Kidney (tissue), 14 donors: Measurements from ENCODE around the gene PPFIA1. TPM values are rescaled to one million over a fixed set of nuclear protein-coding genes. Genes with fewer than 3 reads are reported as not detected.
"Not testable (repeated sequence)": the region's sequence is repeated elsewhere in the genome, so short reads cannot be mapped to it uniquely, and the experiment has no call there.

Experiments used
- DNase-seq, 5 donors: peaks; one replicate each; pipeline ENCODE4 v3.0.0-alpha.2; 2013 to 2020
- FAIRE-seq: peaks from 2 replicates; lab custom pipeline; 2012; peaks lifted over from hg19 to GRCh38; lab: Jason Lieb, UNC
- H3K27ac ChIP-seq, 2 donors: one replicate each; pipeline ENCODE4 v1.7.0; 2013; ENCODE audit warnings: low read depth in 2 of 2, low read length in 2 of 2, inconsistent platforms in 1 of 2
- H3K27me3 ChIP-seq: one replicate; pipeline ENCODE4 v1.7.1; 2013; ENCODE audit warnings: low read length, inconsistent platforms; ENCODE audit not compliant: control insufficient read depth, insufficient read depth
- H3K36me3 ChIP-seq, 3 donors: one replicate each; pipeline versions ENCODE4 v1.7.0 to v1.7.1; 2013; ENCODE audit warnings: low read length in 3 of 3, control low read depth in 1 of 3, inconsistent platforms in 1 of 3; ENCODE audit not compliant: insufficient read depth in 3 of 3, control insufficient read depth in 2 of 3
- H3K4me1 ChIP-seq, 3 donors: one replicate each; pipeline versions ENCODE4 v1.7.0 to v1.7.1; 2013; ENCODE audit warnings: low read length in 3 of 3, inconsistent platforms in 1 of 3, low read depth in 1 of 3; ENCODE audit not compliant: control insufficient read depth in 2 of 3, insufficient read depth in 2 of 3
- H3K4me3 ChIP-seq, 3 donors: one replicate each; pipeline versions ENCODE4 v1.7.0 to v1.8.1; 2013; ENCODE audit warnings: low read length in 3 of 3, control low read depth in 1 of 3, inconsistent platforms in 1 of 3
- H3K9ac ChIP-seq, 3 donors: one replicate each; pipeline versions ENCODE4 v1.7.0 to v1.7.1; 2013; ENCODE audit warnings: low read length in 3 of 3, control low read depth in 1 of 3, inconsistent platforms in 1 of 3
- H3K9me3 ChIP-seq, 3 donors: one replicate each; pipeline versions ENCODE4 v1.7.0 to v1.7.1; 2013; ENCODE audit warnings: low read length in 3 of 3, control low read depth in 1 of 3, inconsistent platforms in 1 of 3; ENCODE audit not compliant: control insufficient read depth in 2 of 3, insufficient read depth in 1 of 3
- intact Hi-C: fragments of 100-400 bp; cut with DNase I; formaldehyde crosslinking; loops from one replicate; pipeline ENCODE4 v1.11.1; 2022
- polyA plus RNA-seq: library from polyadenylated mRNA; stranded (reverse); fragments of 350-450 nt; fragmentation: Illumina TruSeq; extraction: RNeasy Lipid Tissue Mini Kit (QIAGEN cat#74804); gene quantifications from one replicate; pipeline ENCODE4 v1.2.3, GENCODE V29; 2014; ENCODE audit warnings: low read depth, low replicate concordance; ENCODE audit not compliant: insufficient read depth
- total RNA-seq: library from RNA; stranded (reverse); fragmentation: NEBNext Ultra II Directional; extraction: Animal tissue kit (Norgen Biotek cat#: 25700); gene quantifications from one replicate; pipeline ENCODE4 v1.2.1, GENCODE V29; 2021
- TF ChIP-seq, protein P1 (sequence below): IDR thresholded peaks from 3 replicates; pipeline ENCODE4 v1.5.1; 2012; ENCODE audit warnings: mild to moderate bottlenecking, moderate library complexity, borderline replicate concordance; ENCODE audit not compliant: insufficient read depth; ENCODE audit errors: extremely low read depth
- donor health status: control.
- donor health status: control.
- donor health status: control.
- donor health status: control.
- donor health status: control.
- donor health status: DM: yes; HTN: yes; CAD: no.
- donor health status: Normal renal cell carcinoma (clear cell type).

Gene PPFIA1
- total and polyA plus RNA-seq, 2 donors from 2014 or later = 19.1 to 53.0 TPM

DNA sequence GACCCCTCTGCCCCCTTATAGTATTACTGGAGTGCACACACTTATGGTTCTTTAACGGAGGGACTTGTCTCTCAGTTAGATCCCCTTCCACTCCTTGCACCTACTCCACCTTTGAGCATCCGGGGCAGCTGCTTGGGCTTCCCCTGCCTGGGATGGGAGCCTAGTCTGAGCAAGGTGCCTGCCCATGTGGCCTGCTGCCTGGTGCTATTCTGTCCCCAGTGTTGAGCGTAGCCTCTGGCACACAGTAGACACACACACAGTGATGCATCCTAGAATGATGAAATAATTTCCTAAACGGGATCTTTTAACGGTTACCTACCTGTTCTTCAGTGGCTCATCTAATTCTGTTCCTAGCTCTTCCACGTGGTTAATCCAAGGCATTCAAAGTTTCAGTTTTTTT is 22.4 kb downstream of the PPFIA1 start:
- Histone ChIP-seq H3K27ac (no peak overlapping the region), H3K4me1 (no peaks in the 10 kb centered on the region), H3K4me3 (no peak overlapping the region), H3K9me3 (no peaks in the 10 kb centered on the region), H3K27me3 (no peaks in the 10 kb centered on the region), H3K36me3 (peaks cover 0 to 7% (median 2%) of the 10 kb centered on the region in 3 donors), H3K9ac (no peak overlapping the region)
- FAIRE-seq (no peak), DNase-seq (no peak)
- intact Hi-C loops = no loop called here
- TF ChIP-seq, protein P1, sequence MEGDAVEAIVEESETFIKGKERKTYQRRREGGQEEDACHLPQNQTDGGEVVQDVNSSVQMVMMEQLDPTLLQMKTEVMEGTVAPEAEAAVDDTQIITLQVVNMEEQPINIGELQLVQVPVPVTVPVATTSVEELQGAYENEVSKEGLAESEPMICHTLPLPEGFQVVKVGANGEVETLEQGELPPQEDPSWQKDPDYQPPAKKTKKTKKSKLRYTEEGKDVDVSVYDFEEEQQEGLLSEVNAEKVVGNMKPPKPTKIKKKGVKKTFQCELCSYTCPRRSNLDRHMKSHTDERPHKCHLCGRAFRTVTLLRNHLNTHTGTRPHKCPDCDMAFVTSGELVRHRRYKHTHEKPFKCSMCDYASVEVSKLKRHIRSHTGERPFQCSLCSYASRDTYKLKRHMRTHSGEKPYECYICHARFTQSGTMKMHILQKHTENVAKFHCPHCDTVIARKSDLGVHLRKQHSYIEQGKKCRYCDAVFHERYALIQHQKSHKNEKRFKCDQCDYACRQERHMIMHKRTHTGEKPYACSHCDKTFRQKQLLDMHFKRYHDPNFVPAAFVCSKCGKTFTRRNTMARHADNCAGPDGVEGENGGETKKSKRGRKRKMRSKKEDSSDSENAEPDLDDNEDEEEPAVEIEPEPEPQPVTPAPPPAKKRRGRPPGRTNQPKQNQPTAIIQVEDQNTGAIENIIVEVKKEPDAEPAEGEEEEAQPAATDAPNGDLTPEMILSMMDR = no peak

DNA sequence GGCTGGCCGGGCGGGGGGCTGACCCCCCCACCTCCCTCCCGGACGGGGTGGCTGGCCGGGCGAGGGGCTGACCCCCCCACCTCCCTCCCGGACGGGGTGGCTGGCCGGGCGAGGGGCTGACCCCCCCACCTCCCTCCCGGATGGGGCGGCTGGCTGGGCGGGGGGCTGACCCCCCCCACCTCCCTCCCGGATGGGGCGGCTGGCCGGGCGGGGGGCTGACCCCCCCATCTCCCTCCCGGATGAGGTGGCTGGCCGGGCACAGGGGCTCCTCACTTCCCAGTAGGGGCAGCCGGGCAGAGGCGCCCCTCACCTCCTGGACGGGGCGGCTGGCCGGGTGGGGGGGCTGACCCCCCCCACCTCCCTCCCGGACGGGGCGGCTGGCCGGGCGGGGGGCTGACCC is 24.7 kb downstream of the PPFIA1 start:
- FAIRE-seq, H3K4me1 ChIP-seq, H3K27me3 ChIP-seq, H3K9ac ChIP-seq, H3K4me3 ChIP-seq, H3K27ac ChIP-seq, H3K9me3 ChIP-seq, intact Hi-C loops, DNase-seq: not testable (repeated sequence)
- H3K36me3 ChIP-seq = peaks cover 0 to 11% (median 2%) of the 10 kb centered on the region in 3 donors

DNA sequence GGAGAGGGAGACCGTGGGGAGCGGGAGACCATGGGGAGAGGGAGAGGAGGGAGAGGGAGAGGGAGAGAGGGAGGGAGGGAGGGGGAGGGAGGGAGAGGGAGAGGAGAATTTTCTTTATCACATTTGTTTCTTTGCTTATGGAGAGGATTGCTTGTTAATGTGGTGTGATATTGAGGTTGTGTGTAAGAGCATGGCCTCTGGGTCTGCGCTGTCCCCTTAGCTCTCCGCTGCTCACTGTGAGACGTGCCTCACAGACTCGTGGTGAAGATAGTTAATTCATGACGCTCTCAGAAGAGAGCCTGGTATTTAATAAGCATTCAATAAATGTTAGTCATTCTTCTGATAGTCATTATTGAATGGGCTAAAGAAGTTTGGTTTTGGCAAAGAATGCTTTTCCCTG is 26.2 kb downstream of the PPFIA1 start:
- FAIRE-seq (no peak), DNase-seq (peak in 1 of 5 donors; percentile 23)
- Histone ChIP-seq H3K4me3 (no peak overlapping the region), H3K27ac (no peak overlapping the region), H3K9ac (no peak overlapping the region), H3K9me3 (no peaks in the 10 kb centered on the region), H3K4me1 (peaks cover 0 to under 1% (median 0%) of the 10 kb centered on the region in 3 donors), H3K27me3 (no peaks in the 10 kb centered on the region), H3K36me3 (peaks cover 0 to 11% (median 2%) of the 10 kb centered on the region in 3 donors)
- intact Hi-C loops = no loop called here
- TF ChIP-seq, protein P1 = no peak

DNA sequence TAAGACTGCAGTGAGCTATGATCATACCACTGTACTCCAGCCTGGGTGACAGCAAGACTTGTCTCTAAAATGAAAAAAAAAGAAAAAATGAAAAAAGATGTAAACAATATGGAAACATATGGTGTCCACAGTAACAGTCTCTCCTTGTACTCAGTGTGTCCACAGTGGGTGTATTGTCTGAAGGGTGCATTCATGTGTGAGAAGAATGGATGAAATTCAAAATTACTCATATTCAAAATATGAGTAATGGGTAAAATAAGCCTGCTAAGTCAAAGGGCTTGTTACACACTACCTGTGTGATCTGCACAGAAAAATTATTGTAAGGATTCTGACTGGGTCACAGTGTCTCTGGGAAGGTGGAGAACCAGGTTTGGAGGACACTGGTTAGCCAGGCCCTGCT is 26.9 kb downstream of the PPFIA1 start:
- FAIRE-seq = no peak
- H3K9ac ChIP-seq = no peak overlapping the region
- H3K27ac ChIP-seq = no peak overlapping the region
- no peak for DNase-seq
- H3K27me3 ChIP-seq = no peaks in the 10 kb centered on the region
- H3K9me3 ChIP-seq = no peaks in the 10 kb centered on the region
- peaks cover 0 to 5% (median 0%) of the 10 kb centered on the region in 3 donors for H3K4me1 ChIP-seq
- peaks cover 0 to 11% (median 2%) of the 10 kb centered on the region in 3 donors for H3K36me3 ChIP-seq
- no peak overlapping the region for H3K4me3 ChIP-seq
- intact Hi-C loops = no loop called here
- TF ChIP-seq, protein P1 = no peak
